DND-41 (cell line): Measurements from ENCODE around the gene ANGPTL8.

Experiments
- EZH2 ChIP-seq: IDR thresholded peaks from 3 replicates; pipeline ENCODE4 v1.6.1; 2012; ENCODE audit warnings: borderline replicate concordance, low read depth, mild to moderate bottlenecking, moderate library complexity, low read length, inconsistent platforms; ENCODE audit not compliant: severe bottlenecking
- TF ChIP-seq, protein P1 (sequence below): IDR thresholded peaks from 2 replicates; pipeline ENCODE4 v1.5.1; 2012; ENCODE audit warnings: borderline replicate concordance, low read length, moderate library complexity, mild to moderate bottlenecking; ENCODE audit not compliant: poor library complexity, severe bottlenecking; ENCODE audit errors: extremely low read depth

GRCh38 chr19:11257846-11258380 is 18.5 kb downstream of the ANGPTL8 start:
- TF ChIP-seq, protein P1, sequence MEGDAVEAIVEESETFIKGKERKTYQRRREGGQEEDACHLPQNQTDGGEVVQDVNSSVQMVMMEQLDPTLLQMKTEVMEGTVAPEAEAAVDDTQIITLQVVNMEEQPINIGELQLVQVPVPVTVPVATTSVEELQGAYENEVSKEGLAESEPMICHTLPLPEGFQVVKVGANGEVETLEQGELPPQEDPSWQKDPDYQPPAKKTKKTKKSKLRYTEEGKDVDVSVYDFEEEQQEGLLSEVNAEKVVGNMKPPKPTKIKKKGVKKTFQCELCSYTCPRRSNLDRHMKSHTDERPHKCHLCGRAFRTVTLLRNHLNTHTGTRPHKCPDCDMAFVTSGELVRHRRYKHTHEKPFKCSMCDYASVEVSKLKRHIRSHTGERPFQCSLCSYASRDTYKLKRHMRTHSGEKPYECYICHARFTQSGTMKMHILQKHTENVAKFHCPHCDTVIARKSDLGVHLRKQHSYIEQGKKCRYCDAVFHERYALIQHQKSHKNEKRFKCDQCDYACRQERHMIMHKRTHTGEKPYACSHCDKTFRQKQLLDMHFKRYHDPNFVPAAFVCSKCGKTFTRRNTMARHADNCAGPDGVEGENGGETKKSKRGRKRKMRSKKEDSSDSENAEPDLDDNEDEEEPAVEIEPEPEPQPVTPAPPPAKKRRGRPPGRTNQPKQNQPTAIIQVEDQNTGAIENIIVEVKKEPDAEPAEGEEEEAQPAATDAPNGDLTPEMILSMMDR: no peak
- TF ChIP-seq EZH2: no peak
